Esophagus squamous epithelium (tissue), 5 donors: ENCODE results near the gene EPS8. TPM values are rescaled to one million over a fixed set of nuclear protein-coding genes. Genes with fewer than 3 reads are reported as not detected.

Experiments
- DNase-seq: peaks from one replicate; lab custom pipeline; 2025; lab: John Stamatoyannopoulos, UW
- H3K27ac ChIP-seq, 4 donors: fragments of 200-600 bp; sonication (generic); one replicate each; pipeline ENCODE4 v1.5.1; 2016 to 2019; ENCODE audit warnings: mild to moderate bottlenecking in 1 of 4
- H3K27me3 ChIP-seq, 4 donors: fragments of 200-600 bp; sonication (generic); 1 replicate in 3 of 4; 2 replicates in 1 of 4; pipeline versions ENCODE4 v1.5.1 to v1.6.0; 2017 to 2021; ENCODE audit warnings: antibody characterized with exemption in 1 of 4
- H3K36me3 ChIP-seq, 3 donors: fragments of 200-600 bp; sonication (generic); one replicate each; pipeline ENCODE4 v1.5.1; 2016 to 2019
- H3K4me1 ChIP-seq, 3 donors: fragments of 200-600 bp; sonication (generic); one replicate each; pipeline ENCODE4 v1.5.1; 2017 to 2019
- H3K4me3 ChIP-seq, 4 donors: fragments of 200-600 bp; sonication (generic); 1 replicate in 3 of 4; 2 replicates in 1 of 4; pipeline ENCODE4 v1.5.1; 2016 to 2019; ENCODE audit warnings: mild to moderate bottlenecking in 2 of 4, moderate library complexity in 1 of 4
- H3K9me3 ChIP-seq, 3 donors: fragments of 200-600 bp; sonication (generic); one replicate each; pipeline ENCODE4 v1.5.1; 2016 to 2019
- CTCF ChIP-seq, 6 experiments: fragments of 450-650 bp in 4 of 6; fragments of 200-600 bp in 2 of 6; sonication (generic) in 2 of 6; IDR thresholded peaks; one replicate each; pipeline ENCODE4 v1.5.1; 2016 to 2019; ENCODE audit warnings: antibody characterized with exemption in 6 of 6, mild to moderate bottlenecking in 4 of 6, moderate library complexity in 4 of 6
- POLR2A ChIP-seq, 4 donors: fragments of 450-650 bp; IDR thresholded peaks; one replicate each; pipeline ENCODE4 v1.6.1; 2017; ENCODE audit warnings: antibody characterized with exemption in 4 of 4, mild to moderate bottlenecking in 4 of 4, moderate library complexity in 3 of 4
- WGBS, 2 donors: methylation state at CpG; one replicate each; pipeline ENCODE4 v1.1.5; 2018; 5-methylcytosine and 5-hydroxymethylcytosine counted together
- intact Hi-C: fragments of 100-400 bp; cut with DNase I; formaldehyde crosslinking; loops from one replicate; pipeline ENCODE4 v1.15.0; 2022
- total RNA-seq, 4 donors: library from RNA; depleted of rRNA; stranded (reverse); fragments of >200 nt; gene quantifications; one replicate each; pipeline ENCODE4 v1.1.0, GENCODE V29; 2016
- donor health status: DM: yes; HTN: yes; CAD: no.

EPS8 gene
- total RNA-seq, 4 donors from 2014 or later = 14.2 to 56.6 (median 17.7) TPM

- H3K4me3 ChIP-seq = no peak overlapping the region
- WGBS, 2 donors = 71 to 76% methylated on average over 6 of the region's 6 CpGs
- no peaks in the 10 kb centered on the region for H3K27me3 ChIP-seq
- H3K9me3 ChIP-seq = no peaks in the 10 kb centered on the region
- intact Hi-C loops = no loop called here
- no peak for TF ChIP-seq CTCF (IDR thresholded peaks at IDR 0.05)
- no peak for TF ChIP-seq POLR2A (IDR thresholded peaks at IDR 0.05)
- H3K27ac ChIP-seq = no peak overlapping the region
- peaks cover 0 to 6% (median 5%) of the 10 kb centered on the region in 3 donors for H3K4me1 ChIP-seq
- H3K36me3 ChIP-seq = no peaks in the 10 kb centered on the region
- no peak for DNase-seq
Measured at GRCh38 chr12:15709551-15709950, 79.6 kb downstream of the EPS8 start.

- Histone ChIP-seq H3K4me3 (no peak overlapping the region), H3K27ac (no peak overlapping the region), H3K9me3 (no peaks in the 10 kb centered on the region), H3K36me3 (no peaks in the 10 kb centered on the region), H3K4me1 (peaks cover 0 to 6% (median 5%) of the 10 kb centered on the region in 3 donors), H3K27me3 (no peaks in the 10 kb centered on the region)
- intact Hi-C loops = no loop called here
- no peak for TF ChIP-seq CTCF (IDR thresholded peaks at IDR 0.05)
- no peak for TF ChIP-seq POLR2A (IDR thresholded peaks at IDR 0.05)
- WGBS, 2 donors = 86 to 91% methylated on average over 2 of the region's 2 CpGs
- DNase-seq = no peak
Measured at GRCh38 chr12:15708396-15709076, 80.7 kb downstream of the EPS8 start.

- Histone ChIP-seq H3K9me3 (no peaks in the 10 kb centered on the region), H3K27me3 (no peaks in the 10 kb centered on the region), H3K27ac (no peak overlapping the region), H3K4me3 (no peak overlapping the region), H3K36me3 (no peaks in the 10 kb centered on the region), H3K4me1 (peaks cover 0 to 7% (median 6%) of the 10 kb centered on the region in 3 donors)
- WGBS, 2 donors = 85% methylated on average over 6 of the region's 6 CpGs
- intact Hi-C loops = no loop called here
- DNase-seq = no peak
- TF ChIP-seq POLR2A (IDR thresholded peaks at IDR 0.05) = no peak
- TF ChIP-seq CTCF (IDR thresholded peaks at IDR 0.05) = no peak
Measured at GRCh38 chr12:15707516-15708199, 81.5 kb downstream of the EPS8 start.

- Histone ChIP-seq H3K4me3 (no peak overlapping the region), H3K27ac (no peak overlapping the region), H3K4me1 (peaks cover 0 to 22% (median 13%) of the 10 kb centered on the region in 3 donors), H3K9me3 (no peaks in the 10 kb centered on the region), H3K27me3 (no peaks in the 10 kb centered on the region), H3K36me3 (no peaks in the 10 kb centered on the region)
- DNase-seq = no peak
- 63 to 69% methylated on average over 3 to 4 of the region's 4 CpGs for WGBS, 2 donors
- intact Hi-C loops = no loop called here
- TF ChIP-seq CTCF (IDR thresholded peaks at IDR 0.05) = no peak
- no peak for TF ChIP-seq POLR2A (IDR thresholded peaks at IDR 0.05)
Measured at GRCh38 chr12:15706010-15706676, 83.0 kb downstream of the EPS8 start.

GRCh38 chr12:15705606-15706005 is 83.6 kb downstream of the EPS8 start:
- intact Hi-C loops = no loop called here
- WGBS, 2 donors = 71 to 72% methylated on average over 2 of the region's 2 CpGs
- H3K4me1 ChIP-seq = peaks cover 0 to 27% (median 13%) of the 10 kb centered on the region in 3 donors
- no peaks in the 10 kb centered on the region for H3K9me3 ChIP-seq
- no peak for TF ChIP-seq POLR2A (IDR thresholded peaks at IDR 0.05)
- H3K4me3 ChIP-seq = no peak overlapping the region
- no peak overlapping the region for H3K27ac ChIP-seq
- no peak for DNase-seq
- no peaks in the 10 kb centered on the region for H3K36me3 ChIP-seq
- no peaks in the 10 kb centered on the region for H3K27me3 ChIP-seq
